Activated CD4-positive, alpha-beta T cell treated with anti-CD3 and anti-CD28 coated beads, Interleukin-2, amount 10 ng/mL, durations not matched to agents 24 days and 14 days (primary cell): ENCODE results near the gene NOS2. TPM values are rescaled to one million over a fixed set of nuclear protein-coding genes. Genes with fewer than 3 reads are reported as not detected.
A peak's percentile ranks its signal among the peaks of the same experiment; 100 is the strongest.

Experiments used
- DNase-seq: peaks from one replicate; pipeline ENCODE4 v3.0.0; 2022
- H3K27ac Mint-ChIP-seq: one replicate; pipeline ENCODE4 v1.8.0; 2022; ENCODE audit warnings: mild to moderate bottlenecking, mixed read lengths
- H3K27me3 Mint-ChIP-seq: one replicate; pipeline ENCODE4 v1.8.0; 2022; ENCODE audit warnings: mixed read lengths
- H3K36me3 Mint-ChIP-seq: one replicate; pipeline ENCODE4 v1.8.0; 2022; ENCODE audit warnings: low read depth, mild to moderate bottlenecking, mixed read lengths
- H3K4me1 Mint-ChIP-seq: one replicate; pipeline ENCODE4 v1.8.0; 2021; ENCODE audit warnings: mixed read lengths
- H3K4me3 Mint-ChIP-seq: one replicate; pipeline ENCODE4 v1.8.0; 2022; ENCODE audit warnings: mild to moderate bottlenecking, moderate library complexity, mixed read lengths
- H3K9me3 Mint-ChIP-seq: one replicate; pipeline ENCODE4 v1.8.0; 2021; ENCODE audit warnings: mixed read lengths
- intact Hi-C: fragments of 100-400 bp; cut with micrococcal nuclease; formaldehyde crosslinking; loops from one replicate; pipeline ENCODE4 v1.15.1; 2023
- total RNA-seq: library from RNA; stranded (reverse); gene quantifications from 2 replicates; pipeline ENCODE4 v1.2.3, GENCODE V29; 2022

NOS2 gene
- total RNA-seq, 1 donor from 2014 or later, result not detected

DNA sequence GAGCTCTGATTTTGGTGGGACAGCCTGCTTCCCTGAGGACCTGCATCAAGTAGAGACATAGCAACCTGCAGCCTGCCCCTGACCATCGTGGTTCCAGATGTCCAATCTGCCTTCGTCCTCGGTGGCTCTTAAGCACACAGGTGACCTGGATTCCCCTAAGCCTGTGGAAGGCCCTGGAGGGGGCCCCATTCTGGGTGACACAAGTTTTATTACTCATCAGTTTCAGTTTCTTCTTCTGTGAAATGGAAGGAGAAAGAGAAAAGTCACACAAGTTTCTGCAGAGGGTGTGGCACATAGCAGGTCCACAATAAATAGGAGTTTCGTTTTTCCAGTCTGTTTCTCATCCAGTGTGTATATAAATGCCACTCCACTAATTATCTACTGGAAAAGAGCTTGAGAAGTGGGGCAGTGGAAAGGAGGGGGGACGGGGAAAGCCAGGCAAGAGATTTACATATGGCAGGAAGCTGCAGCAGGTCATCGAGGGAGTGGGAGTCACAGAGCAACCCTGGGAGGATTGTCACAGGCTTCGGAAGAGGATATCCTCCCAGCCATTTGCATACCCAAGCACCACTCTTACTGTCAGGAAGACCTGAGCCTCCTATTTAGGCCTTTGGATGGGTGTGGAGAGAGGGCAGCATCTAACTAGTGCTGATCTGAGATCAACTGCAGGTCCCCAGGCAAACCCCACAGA is 10.0 kb upstream of the NOS2 start:
- peak; percentile 87 for DNase-seq
- Mint-ChIP-seq H3K9me3 (peaks cover 13% of the 10 kb centered on the region), H3K36me3 (peaks cover 1% of the 10 kb centered on the region), H3K4me3 (peak overlapping the region; percentile 72), H3K27me3 (no peaks in the 10 kb centered on the region), H3K4me1 (peaks cover 51% of the 10 kb centered on the region), H3K27ac (peak overlapping the region; percentile 91)
- intact Hi-C loops, result no loop called here

DNA sequence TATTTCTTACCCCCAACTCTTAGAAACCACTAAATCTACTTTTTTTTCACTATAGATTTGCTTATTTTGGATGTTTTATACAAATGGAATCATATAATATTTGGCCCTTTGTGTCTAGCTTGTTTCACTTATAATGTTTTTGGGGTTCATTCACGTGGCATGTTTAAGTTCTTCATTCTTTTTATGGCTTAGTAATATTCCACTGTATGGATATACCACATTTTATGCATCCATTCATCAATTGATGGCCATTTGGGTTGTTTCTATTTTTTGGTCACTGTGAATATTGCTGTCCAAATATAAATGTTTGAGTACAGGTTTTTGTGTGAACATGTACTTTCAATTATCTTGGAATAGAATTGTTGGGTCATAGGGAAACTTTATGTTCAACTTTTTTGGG is 9.2 kb upstream of the NOS2 start:
- intact Hi-C loops, result loop anchor here (5.0 kb wide), 2 partner anchors 47 to 508 kb away; partner anchors contain the start of gene TMEM97

DNA sequence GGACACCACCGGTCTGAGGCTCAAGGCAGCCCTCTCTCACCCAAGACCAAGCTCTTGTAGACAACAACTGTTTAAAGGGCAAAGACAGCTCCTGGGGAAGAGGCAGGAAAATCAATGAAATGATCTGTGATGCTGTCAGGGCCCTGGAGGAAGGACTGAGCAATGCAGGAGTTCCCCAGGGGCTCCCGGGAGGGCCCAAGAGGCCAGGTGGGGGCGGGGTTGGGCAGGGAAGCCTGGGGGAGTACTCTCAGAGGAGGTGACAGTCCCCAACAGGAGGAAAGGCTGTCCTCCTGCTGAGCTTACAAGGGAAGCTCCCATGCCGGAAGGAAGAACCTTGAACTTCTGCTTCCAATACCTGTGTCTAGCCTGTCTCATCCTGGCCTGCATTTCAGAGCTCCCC is 8.3 kb upstream of the NOS2 start:
- peaks cover 8% of the 10 kb centered on the region for H3K9me3 Mint-ChIP-seq
- peak overlapping the region; percentile 70 for H3K4me3 Mint-ChIP-seq
- intact Hi-C loops, result loop anchor here (1.0 to 5.0 kb wide), 5 partner anchors 46 to 509 kb away; partner anchors contain the start of genes LYRM9 and TMEM97
- peak overlapping the region; percentile 91 for H3K27ac Mint-ChIP-seq
- H3K27me3 Mint-ChIP-seq, result no peaks in the 10 kb centered on the region
- peak; percentile 66 for DNase-seq
- peaks cover 1% of the 10 kb centered on the region for H3K36me3 Mint-ChIP-seq
- peaks cover 53% of the 10 kb centered on the region for H3K4me1 Mint-ChIP-seq

More for the DNA sequence above, 9.2 kb upstream of the NOS2 start:
- H3K36me3 Mint-ChIP-seq, result peaks cover 1% of the 10 kb centered on the region
- DNase-seq, result no peak
- peaks cover 53% of the 10 kb centered on the region for H3K4me1 Mint-ChIP-seq
- peak overlapping the region; percentile 72 for H3K4me3 Mint-ChIP-seq
- peak overlapping the region; percentile 91 for H3K27ac Mint-ChIP-seq
- no peaks in the 10 kb centered on the region for H3K27me3 Mint-ChIP-seq
- peaks cover 10% of the 10 kb centered on the region for H3K9me3 Mint-ChIP-seq

DNA sequence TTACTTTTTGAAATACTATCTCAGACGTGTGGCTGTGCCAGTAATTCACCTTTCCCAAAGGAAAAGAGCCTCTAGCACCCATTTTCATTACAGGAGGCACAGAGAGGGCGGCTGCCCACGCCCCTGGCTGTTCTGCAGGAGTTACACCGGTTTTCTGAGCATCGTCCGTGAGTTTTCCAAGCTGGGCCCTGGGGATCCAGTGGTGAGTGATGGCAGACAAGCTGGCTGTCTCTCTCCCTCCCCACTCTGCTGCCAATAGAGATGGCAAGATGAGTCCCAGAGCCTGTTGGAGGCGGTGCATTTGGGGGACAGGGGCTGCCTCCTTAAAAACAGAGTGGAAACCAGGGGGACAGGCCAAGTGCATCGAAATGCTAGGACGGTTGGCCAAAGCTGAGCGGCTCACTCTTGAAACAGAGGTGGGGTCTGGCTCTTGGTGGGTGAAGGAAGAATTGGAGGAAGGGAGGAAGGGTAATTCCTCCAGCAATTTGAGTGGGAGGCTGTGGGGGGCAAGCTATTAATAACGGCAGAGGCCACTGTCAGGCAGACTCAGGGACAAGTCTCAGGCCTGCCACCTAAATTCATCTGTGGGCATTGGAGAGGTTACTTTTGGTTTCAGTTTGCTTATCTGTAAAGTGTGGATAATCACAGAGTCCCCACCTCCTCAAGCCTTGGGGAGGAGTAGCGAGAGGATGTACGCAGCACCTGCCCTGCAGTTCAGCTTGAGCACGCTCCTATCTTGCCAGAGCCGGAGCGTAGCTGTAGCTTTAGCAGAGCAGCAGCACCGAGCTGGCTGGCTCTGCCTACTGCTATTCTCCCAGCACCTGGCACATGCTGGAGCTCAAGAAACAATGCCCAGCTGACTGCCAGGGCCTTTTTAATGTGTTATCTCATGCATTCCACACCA is 7.5 kb upstream of the NOS2 start:
- H3K36me3 Mint-ChIP-seq, result peaks cover 1% of the 10 kb centered on the region
- peak; percentile 93 for DNase-seq
- H3K27ac Mint-ChIP-seq, result peak overlapping the region; percentile 91
- intact Hi-C loops, result loop anchor here (1.0 to 5.0 kb wide), 5 partner anchors 46 to 509 kb away; partner anchors contain the start of genes LYRM9 and TMEM97
- H3K4me3 Mint-ChIP-seq, result peak overlapping the region; percentile 70
- H3K9me3 Mint-ChIP-seq, result peaks cover 8% of the 10 kb centered on the region
- H3K4me1 Mint-ChIP-seq, result peaks cover 53% of the 10 kb centered on the region
- H3K27me3 Mint-ChIP-seq, result no peaks in the 10 kb centered on the region

DNA sequence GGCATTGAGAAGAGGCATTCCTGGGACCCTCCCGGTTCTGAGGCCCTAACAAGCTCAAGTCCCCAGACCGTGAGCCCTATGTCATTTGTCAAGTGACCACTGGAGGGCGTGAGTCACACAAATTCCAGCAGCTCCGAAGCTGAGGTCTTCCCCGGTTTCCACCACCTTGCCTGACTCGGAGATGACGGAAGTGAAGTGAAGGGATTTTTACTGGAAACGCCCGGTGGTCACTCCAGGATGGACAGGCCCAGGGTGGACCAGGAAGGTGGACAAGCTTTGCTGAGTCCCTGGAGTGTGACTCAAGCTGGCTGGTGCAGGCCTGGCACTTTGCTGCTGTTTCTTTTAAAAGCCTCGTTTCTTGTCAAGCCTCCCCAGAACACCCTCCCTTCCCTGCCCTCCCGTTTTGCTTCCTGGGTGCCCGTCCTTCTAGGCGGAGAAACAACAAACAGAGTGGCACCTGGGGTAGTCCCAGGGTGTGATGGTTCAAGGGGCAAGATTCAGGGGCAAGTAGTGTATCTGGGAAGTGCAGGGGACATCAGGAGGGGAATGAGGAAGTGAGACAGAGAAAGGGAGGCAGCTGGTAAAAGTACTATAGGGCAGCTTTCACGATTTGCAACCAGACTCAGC is 5.3 kb upstream of the NOS2 start:
- peak; percentile 94 for DNase-seq
- intact Hi-C loops, result loop anchor here (1.0 to 5.0 kb wide), 4 partner anchors 43 to 512 kb away; partner anchors contain the start of gene TMEM97
- H3K27me3 Mint-ChIP-seq, result no peaks in the 10 kb centered on the region
- peaks cover 1% of the 10 kb centered on the region for H3K36me3 Mint-ChIP-seq
- peak overlapping the region; percentile 60 for H3K4me3 Mint-ChIP-seq
- peak overlapping the region; percentile 92 for H3K27ac Mint-ChIP-seq
- H3K4me1 Mint-ChIP-seq, result peaks cover 43% of the 10 kb centered on the region
- H3K9me3 Mint-ChIP-seq, result peaks cover 4% of the 10 kb centered on the region

DNA sequence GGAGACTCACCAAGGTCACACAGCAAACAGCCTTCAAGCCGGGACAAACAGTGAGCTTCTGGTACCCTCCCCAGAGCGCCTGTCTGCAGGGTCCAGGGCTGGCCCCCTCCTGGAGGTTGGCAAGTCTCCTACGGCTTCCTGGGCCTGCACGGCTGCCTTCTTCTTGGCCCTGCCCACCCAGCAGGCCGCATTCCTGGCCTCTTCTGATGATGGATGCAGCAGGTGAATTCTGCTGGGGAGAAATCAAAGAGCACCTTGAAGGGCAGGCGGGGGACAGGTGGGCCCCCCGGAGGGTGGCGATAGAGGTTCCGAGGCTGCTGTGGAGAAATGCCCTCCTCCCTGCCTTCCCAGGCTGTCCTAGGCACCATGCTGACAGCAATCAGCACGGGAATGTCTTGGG is 3.8 kb upstream of the NOS2 start:
- H3K27me3 Mint-ChIP-seq, result peaks cover 7% of the 10 kb centered on the region
- H3K9me3 Mint-ChIP-seq, result no peaks in the 10 kb centered on the region
- H3K4me3 Mint-ChIP-seq, result no peak overlapping the region
- intact Hi-C loops, result no loop called here
- H3K27ac Mint-ChIP-seq, result no peak overlapping the region
- H3K4me1 Mint-ChIP-seq, result peaks cover 28% of the 10 kb centered on the region
- no peak for DNase-seq
- H3K36me3 Mint-ChIP-seq, result no peaks in the 10 kb centered on the region

DNA sequence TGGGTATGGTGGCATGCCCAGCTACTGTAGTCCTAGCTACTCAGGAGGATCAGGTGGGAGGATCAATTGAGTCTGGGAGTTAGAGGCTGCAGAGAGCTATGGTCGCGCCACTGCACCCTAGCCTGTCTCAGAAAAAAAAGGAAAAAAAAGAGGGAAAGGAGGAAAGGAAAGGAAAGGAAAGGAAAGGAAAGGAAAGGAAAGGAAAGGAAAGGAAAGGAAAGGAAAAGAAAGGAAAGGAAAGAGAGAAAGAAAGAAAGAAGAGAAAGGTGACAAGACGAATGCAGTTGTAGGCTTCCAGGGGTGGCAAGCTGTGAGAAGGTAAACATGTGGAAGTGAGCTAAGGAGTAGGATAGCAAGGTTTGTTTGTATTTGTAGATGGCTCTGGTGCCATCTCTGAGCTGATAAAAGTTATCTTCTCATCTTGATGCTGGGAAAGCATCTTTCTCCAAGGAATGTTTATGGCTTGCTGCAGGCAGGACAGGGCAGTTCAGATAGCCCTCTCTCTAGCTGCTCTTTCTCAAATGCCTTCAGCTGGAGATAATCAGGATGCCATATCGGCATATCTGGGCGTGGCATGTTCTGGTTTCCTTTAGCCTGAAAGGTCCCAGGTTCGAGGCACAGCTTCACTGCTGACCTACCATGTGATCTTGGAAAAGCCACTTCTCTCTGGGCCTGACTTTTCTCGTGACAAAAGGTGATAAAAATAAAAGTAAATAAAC is 2.8 kb upstream of the NOS2 start:
- Mint-ChIP-seq H3K27me3 (peaks cover 11% of the 10 kb centered on the region), H3K4me1 (peaks cover 19% of the 10 kb centered on the region), H3K9me3 (no peaks in the 10 kb centered on the region), H3K4me3 (no peak overlapping the region), H3K27ac (no peak overlapping the region), H3K36me3 (no peaks in the 10 kb centered on the region)
- intact Hi-C loops, result no loop called here
- DNase-seq, result no peak

DNA sequence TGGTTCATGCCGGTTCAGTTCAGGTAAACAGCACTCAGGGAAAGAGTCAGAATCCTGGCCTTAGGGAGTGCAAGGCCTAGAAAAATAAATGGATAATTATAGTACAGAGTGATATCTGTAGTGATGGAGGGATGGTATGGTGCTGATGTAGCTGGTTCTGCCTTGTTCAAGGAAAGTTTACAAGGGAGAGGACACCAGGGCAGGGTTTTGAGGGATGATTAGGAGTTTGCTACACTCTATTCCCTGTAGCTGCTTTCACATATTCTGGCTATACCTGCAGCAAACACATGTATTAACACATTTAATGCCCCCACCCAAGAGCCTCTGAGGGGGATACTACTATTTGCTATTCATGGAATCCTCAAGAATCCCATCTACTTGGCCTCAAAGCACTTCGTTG is 1.7 kb upstream of the NOS2 start:
- H3K27me3 Mint-ChIP-seq, result peaks cover 16% of the 10 kb centered on the region
- intact Hi-C loops, result no loop called here
- DNase-seq, result no peak
- H3K27ac Mint-ChIP-seq, result no peak overlapping the region
- H3K4me1 Mint-ChIP-seq, result peaks cover 12% of the 10 kb centered on the region
- no peak overlapping the region for H3K4me3 Mint-ChIP-seq
- no peaks in the 10 kb centered on the region for H3K9me3 Mint-ChIP-seq
- H3K36me3 Mint-ChIP-seq, result no peaks in the 10 kb centered on the region

DNA sequence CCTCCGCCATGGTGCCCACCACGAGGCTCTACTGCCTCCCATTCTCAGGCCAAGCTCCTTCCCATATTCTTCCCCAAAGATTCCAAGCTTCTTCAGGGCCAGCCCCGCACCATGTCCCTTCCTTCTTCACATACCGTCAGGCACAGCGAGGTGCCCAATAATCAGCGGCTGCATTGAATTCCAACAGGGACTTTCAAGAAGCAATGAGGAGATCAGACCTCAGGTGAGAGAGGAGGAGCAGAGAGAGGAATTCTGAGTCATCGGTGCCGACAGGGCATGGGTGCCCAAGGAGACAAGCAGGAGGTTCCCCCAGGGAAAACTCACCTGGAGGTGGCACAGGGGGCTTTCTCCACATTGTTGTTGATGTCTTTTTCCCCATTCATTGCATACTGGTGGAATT is 2.0 kb downstream of the NOS2 start:
- H3K27me3 Mint-ChIP-seq, result peaks cover 45% of the 10 kb centered on the region
- no peaks in the 10 kb centered on the region for H3K9me3 Mint-ChIP-seq
- no peaks in the 10 kb centered on the region for H3K36me3 Mint-ChIP-seq
- no peak overlapping the region for H3K4me3 Mint-ChIP-seq
- H3K4me1 Mint-ChIP-seq, result peaks cover 4% of the 10 kb centered on the region
- intact Hi-C loops, result no loop called here
- H3K27ac Mint-ChIP-seq, result no peak overlapping the region
- DNase-seq, result no peak

DNA sequence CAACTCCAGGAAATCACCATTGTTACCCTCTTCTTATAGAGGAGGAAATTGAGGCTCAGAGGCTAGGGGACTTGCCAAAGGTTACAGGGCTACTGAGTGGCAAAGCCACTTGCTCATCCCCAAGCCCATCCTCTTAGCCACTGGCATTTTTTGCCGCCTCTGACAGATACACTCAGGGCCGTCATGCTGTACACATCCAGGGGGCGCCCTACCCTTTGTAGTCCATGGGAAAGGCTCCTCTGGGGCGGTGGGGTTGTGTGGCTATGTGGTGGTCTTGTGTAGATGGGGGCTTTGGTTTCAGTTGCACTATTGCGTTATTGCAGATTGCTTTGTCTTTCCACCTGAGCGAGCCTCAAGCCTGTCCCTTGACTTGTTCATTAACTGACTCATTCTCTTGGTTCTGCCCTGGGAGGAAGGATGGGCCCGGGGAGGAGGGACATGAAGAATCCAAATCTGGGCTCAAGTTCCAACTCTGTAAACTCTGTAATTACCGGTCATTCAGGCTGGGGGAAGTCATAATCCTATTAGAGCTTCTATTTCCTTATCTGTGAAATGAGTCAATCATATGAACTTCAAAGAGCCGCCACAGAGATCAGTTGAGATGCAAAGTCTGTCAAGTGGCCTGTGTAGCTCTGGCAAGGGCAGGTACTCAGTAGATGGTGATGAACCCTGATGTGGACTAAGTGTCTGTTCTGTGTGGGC is 2.8 kb downstream of the NOS2 start:
- no peak for DNase-seq
- Mint-ChIP-seq H3K4me1 (peaks cover 4% of the 10 kb centered on the region), H3K36me3 (no peaks in the 10 kb centered on the region), H3K9me3 (no peaks in the 10 kb centered on the region), H3K27ac (no peak overlapping the region), H3K4me3 (no peak overlapping the region), H3K27me3 (peaks cover 45% of the 10 kb centered on the region)
- intact Hi-C loops, result no loop called here

DNA sequence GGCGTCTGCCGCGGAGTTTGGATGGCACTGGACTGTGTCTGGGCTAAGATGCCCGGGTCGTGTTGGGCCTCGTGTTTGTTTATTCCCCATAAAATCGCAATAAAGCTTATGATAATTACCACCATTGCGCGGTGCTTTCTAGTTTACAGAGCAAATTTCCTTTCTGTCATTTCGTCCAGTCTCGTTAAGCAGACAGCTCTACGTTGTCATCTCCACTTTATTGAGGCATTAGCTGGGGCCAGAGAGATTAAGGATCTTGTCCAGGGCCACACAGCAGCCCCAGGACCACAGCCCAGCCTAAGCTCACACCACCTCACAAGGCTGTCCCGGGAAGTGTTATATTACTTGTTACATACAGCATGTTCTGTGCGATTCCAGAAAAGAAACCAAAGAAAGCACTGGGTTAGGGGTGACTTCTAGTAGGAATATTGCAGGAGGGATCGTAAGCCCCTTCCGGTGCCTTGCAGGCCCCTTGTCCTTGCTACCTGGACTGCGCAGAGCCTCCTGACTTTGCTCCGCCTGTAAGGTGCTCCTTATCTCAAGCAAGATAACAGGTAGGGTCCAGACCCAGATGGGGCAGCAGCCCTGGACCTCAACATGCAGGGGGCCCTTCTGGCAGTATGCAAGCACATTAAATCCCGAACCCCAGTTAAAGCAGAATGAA is 6.3 kb downstream of the NOS2 start:
- Mint-ChIP-seq H3K9me3 (no peaks in the 10 kb centered on the region), H3K4me3 (peak overlapping the region; percentile 3), H3K36me3 (no peaks in the 10 kb centered on the region), H3K27me3 (peaks cover 56% of the 10 kb centered on the region), H3K27ac (no peak overlapping the region), H3K4me1 (peaks cover 4% of the 10 kb centered on the region)
- no peak for DNase-seq
- intact Hi-C loops, result no loop called here

DNA sequence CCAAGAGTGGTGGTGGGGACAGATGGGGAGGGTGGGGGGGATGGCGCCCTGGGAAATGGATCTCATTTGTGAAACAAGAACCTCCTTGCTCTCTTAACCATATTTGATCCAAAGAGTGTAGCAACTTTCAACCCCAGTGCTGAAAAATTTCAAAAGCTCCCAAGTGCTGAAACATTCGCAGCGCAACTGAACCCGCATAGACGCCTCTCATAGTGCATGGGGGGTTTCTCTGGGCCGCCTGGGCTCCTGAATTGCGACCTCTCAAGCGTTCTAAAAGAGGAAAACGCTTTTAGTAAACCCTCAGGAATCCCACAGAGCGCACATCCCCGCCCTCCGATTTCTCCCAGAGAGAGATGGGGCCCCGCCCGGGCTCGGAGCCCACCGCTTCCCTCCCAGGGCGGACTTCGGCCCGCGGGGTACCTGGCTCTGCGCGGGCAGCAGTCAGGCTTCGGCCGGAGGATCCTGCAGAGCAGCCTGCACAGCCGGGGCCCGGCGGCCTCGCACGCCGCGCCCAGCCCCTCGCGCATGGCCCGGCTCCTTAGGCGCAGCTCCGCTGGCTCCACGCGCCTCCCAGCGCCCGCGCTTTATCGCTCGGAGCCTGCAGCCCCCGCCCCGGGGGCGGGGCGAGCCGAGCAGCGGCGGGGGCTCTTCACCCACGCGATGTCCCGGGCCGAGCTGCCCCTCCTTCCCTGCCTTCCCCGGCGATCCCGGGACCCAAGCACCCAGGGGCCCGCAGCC is 7.0 kb downstream of the NOS2 start:
- H3K36me3 Mint-ChIP-seq, result no peaks in the 10 kb centered on the region
- intact Hi-C loops, result no loop called here
- no peaks in the 10 kb centered on the region for H3K9me3 Mint-ChIP-seq
- H3K4me1 Mint-ChIP-seq, result peaks cover 4% of the 10 kb centered on the region
- peaks cover 53% of the 10 kb centered on the region for H3K27me3 Mint-ChIP-seq
- H3K4me3 Mint-ChIP-seq, result peak overlapping the region; percentile 3
- DNase-seq, result peak; percentile 62
- H3K27ac Mint-ChIP-seq, result no peak overlapping the region
